Activated CD8-positive, alpha-beta memory T cell treated with anti-CD3 and anti-CD28 coated beads, Interleukin-2, amount 50 U/mL, for 4 hours (primary cell): ENCODE measurements around the gene KNOP1.
"Not testable (repeated sequence)": the region's sequence is repeated elsewhere in the genome, so short reads cannot be mapped to it uniquely, and the experiment has no call there.

Experiments used
- DNase-seq: peaks from one replicate; pipeline ENCODE4 v3.0.0-alpha.2; 2020

The KNOP1 gene

GRCh38 chr16:19741354-19741753 is 23.3 kb upstream of the KNOP1 start:
- no peak for DNase-seq

GRCh38 chr16:19737306-19738038 is 19.4 kb upstream of the KNOP1 start:
- DNase-seq, result no peak

- DNase-seq, result no peak
Measured at GRCh38 chr16:19735074-19735867, 17.2 kb upstream of the KNOP1 start.

- no peak for DNase-seq
Measured at GRCh38 chr16:19733551-19733950, 15.5 kb upstream of the KNOP1 start.

DNA sequence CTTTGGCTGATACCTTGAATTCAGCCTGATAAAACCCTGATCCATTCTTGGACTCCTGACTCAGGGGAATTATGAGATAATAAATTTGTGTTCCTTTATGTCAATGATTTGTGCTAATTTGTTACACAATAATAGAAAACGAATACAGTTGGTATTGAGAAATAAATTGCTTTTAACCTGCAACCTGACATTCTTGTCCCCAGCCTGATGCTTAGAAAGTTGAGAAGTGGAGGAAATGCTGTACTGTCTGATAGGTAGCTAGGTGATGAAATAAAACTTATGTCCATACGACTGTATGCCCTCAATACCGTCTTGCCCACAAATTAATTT is 10.6 kb upstream of the KNOP1 start:
- DNase-seq, result no peak

DNA sequence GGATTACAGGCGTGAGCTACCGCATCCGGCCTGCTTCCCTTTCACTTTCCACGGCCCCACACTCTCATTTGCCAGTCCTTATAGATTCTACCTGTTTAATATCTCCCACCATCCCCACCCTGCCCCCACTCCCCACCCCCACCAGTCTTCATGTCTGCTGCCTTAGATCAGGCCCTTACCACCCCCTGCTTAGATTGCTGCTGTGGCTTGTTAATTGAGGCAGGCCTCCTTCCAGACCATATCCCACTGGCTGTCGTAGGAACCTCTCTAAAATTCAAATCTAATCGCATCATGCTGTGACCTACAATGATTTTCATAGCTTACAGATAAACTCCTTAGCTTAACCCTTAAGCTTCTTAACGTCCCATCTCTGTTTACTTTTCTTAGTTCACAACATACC is 5.0 kb upstream of the KNOP1 start:
- DNase-seq, result no peak

- no peak for DNase-seq
Measured at GRCh38 chr16:19722269-19722952, 4.4 kb upstream of the KNOP1 start.

DNA sequence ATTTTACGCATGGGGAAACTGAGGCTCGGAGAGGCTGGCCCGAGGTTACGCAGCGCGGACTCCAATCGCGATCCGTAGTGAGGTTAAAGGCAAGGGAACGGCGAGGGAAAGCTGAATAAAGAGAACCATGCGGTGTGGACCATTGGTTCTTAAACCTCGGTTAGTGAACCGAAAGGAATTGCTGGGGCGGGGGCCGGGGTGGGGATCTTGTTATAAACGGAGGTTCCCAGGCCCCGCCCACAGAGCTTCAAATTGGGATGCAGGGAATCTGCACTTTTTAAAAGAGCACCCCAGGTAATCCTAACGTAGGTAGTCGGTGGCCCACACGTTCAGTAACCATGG is 568 bp upstream of the KNOP1 start:
- no peak for DNase-seq

DNA sequence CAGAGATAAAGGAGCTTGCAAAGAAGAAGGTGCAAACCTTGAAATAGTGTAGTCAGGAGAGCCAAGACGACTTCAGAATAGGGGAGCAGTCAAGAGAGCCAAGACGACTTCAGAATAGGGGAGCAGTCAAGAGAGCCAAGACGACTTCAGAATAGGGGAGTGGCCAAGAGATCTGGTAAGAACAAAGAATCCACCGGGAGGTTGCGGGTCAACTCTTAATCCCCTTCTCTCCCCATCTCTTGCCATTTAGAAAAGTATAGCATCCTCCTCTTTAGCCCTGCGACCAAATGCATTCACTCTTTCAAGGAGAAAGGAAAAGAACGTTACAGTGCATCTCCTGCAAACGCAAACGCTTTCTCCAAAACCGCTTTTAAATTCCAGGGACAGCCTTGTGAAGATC is 713 bp downstream of the KNOP1 start:
- no peak for DNase-seq

DNA sequence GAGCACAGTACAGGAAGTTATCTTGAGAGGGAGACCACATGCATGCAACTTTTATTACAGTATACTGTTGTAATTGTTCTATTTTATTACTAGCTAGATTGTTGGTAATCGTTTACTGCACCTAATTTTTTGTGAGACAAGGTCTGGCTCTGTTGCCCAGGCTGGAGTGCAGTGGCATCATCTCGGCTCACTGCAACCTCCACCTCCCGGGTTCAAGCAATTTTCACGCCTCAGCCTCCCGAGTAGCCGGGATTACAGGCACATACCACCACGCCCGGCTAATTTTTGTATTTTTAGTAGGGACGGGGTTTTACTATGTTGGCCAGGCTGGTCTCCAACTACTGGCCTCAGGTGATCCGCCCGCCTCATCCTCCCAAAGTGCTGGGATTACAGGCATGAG is 1.3 kb downstream of the KNOP1 start:
- DNase-seq, result not testable (repeated sequence)

DNA sequence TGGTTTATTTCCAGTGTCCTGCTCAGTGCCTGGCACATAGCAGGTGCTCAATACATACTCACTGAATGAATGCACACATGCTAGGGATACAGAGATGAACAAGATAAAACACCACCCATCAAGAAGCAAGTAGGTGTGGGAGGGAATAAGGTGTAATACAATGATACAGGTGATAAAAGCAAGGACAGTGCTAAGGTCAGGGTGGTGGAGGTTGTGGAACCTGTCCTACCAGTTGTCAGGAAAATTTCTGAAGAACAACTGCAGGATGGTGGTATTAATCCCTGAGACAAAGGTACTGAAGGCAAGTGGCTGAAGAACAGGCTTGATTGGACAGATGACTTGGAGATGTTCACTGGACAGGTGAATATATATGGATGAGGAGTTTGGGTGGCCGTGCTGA is 1.8 kb downstream of the KNOP1 start:
- no peak for DNase-seq

DNA sequence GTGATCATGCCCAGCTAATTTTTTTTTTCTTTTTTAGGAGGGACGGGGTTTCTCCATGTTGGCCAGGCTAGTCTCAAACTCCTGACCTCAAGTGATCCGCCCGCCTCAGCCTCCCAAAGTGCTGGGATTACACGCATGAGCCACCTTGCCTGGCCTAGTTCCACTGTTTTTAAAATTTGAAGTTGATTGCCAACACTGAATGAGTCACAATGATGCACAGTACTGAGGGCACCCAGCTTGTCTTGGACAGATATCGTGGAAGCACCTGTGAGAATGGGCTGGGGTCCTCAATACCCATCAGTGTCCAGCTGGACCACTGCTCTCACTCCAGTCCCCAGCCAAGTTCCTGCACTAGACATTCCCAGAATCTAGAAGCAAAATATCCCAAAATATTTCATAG is 2.5 kb downstream of the KNOP1 start:
- DNase-seq, result no peak

- no peak for DNase-seq
Measured at GRCh38 chr16:19713697-19714096, 4.3 kb downstream of the KNOP1 start.

GRCh38 chr16:19712418-19713058 is 5.5 kb downstream of the KNOP1 start:
- DNase-seq, result no peak

- DNase-seq, result no peak
Measured at GRCh38 chr16:19711643-19712042, 6.4 kb downstream of the KNOP1 start.

DNA sequence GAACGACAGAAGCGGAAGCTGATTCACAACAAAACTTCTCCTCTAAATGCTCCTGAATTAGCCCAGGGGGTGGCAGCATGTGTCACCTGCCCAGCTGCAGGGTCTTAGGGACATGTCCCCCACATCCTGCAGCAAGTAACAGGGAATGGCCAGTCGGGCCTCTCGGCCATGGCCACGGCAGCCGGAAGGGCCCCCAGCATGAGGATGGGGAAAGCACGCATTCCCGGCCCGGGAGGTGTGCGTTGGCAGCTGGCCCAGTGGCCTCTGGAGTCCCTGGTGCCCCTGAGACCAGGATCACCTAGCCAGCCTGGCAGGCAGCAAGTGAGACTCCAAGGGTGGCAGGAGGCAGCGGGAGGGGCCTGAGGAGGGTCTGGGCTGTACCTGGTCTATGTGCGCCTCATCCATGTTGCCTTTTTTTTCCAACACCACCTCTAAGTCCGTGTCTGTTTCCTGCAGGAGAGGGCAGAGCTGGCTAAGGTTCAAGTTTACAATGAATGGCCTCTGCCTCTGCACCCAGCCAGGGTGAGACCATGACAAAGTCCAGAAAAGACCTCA is 7.0 kb downstream of the KNOP1 start:
- DNase-seq, result no peak

DNA sequence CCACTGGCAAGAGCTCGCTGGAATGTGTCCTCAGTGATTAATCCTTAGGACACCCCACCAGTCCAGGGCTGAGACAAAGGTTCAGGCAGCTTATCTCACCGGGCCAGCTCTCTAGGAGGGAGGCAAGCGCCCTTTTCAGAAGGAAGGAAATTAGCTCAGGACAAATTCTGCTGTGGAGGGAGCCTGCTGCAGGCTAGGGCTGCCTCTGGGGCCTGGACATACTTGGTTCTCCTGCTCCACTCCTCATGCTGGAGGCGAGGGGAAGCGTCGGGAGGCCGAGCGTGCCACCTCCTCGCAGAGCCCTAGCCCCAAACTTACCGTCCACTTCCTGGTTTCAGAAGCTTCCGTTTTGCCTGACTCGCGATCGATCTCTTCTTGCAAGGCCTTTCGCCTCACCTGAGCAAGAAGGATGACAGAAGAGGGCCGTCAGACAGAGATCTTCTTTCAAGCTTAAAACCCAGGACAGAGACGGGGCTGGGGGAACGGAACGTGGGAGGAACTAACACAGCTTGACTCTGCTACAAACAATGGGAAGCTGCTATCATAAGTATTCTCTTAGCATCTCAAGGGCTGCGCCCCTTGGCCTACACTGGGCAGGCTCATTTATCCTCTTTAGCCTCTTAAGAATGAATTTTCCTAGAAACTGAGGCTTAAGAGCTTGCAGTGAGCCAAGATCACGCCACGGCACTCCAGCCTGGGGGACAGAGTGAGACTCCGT is 7.7 kb downstream of the KNOP1 start:
- DNase-seq, result no peak

DNA sequence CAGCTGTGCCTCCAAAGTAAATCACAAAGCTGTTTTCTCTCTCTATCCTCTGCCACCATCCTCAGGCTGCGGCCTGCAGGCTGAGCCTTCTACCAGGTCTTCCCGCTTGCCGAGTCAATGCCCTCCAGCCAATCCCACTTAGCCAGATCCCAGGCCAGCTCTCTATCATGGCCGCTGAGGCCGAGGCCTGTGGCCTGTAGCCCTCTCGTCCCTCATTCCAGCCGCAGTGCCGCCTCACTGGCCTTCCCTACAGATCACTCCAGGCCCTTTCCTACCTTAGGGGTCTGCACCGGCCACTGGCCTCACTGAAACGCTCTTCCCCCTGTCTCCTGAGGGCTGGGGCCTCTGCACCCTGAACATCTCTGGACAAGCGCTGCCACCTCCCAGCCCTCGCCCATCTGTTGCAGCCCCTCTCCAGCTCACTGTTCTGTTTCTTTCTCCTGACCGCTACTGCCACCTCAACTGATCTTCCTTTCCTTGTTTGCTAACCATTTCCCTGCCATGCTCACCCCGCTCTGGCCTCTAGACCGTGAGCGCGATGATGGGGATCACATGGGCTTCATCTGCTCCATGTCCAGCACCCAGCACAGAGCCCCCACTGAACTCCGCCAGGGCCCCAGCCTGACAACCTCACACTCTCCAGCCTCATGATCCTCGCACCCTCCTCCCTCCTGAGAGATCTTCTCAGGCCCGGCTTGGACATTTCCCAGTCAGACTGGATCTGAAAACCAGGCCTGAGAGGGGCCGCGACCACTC is 8.5 kb downstream of the KNOP1 start:
- no peak for DNase-seq

GRCh38 chr16:19708296-19709205 is 9.5 kb downstream of the KNOP1 start:
- DNase-seq, result no peak

DNA sequence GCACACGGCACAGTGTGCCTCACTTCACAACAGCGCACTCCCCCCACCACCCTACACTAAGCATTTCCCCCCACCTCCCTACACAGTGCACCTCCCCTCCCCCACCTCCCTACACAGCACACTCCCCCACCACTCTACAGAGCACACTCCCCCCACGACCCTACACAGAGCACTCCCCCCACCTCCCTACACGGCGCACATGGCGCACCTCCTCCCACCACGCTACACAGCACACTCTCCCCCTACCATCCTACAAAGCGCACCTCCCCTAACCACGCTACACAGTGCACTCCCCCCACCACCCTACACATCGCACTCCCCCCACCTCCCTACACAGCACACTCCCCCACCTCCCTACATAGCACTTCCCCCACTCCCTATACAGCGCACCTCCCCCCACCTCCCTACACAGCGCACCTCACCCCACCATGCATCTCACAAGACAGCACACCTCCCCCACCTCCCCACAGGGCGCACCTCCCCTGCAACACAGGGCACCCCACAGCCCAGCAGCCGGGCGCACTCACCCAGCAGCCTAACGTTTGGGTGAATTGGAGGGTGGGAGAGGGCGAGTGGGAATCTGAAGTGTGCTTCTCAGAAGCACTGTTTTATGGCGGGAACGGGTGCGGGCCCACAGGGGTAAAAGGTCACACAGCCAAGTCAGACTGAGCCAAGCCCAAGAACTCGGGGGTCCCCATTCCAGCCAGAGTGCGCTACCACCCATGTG is 10.3 kb downstream of the KNOP1 start:
- no peak for DNase-seq
